Uterus (tissue), 4 donors: ENCODE results near the gene MED26. TPM values are rescaled to one million over a fixed set of nuclear protein-coding genes. Genes with fewer than 3 reads are reported as not detected.

Experiments used
- DNase-seq, 2 donors: peaks; one replicate each; pipeline ENCODE4 v3.0.0-alpha.2; 2019 to 2020
- H3K27ac ChIP-seq, 2 donors: fragments of 200-600 bp; sonication (generic); 1 replicate in 1 of 2; 2 replicates in 1 of 2; pipeline ENCODE4 v1.5.1; 2016 to 2018
- H3K27me3 ChIP-seq, 2 donors: fragments of 200-600 bp; sonication (generic); one replicate each; pipeline ENCODE4 v1.5.1; 2018 to 2019; ENCODE audit warnings: control low read depth in 1 of 2
- H3K36me3 ChIP-seq, 2 donors: fragments of 200-600 bp; sonication (generic); one replicate each; pipeline ENCODE4 v1.5.1; 2019; ENCODE audit warnings: control low read depth in 1 of 2
- H3K4me1 ChIP-seq, 2 donors: fragments of 200-600 bp; sonication (generic); one replicate each; pipeline ENCODE4 v1.5.1; 2018 to 2019; ENCODE audit warnings: control low read depth in 1 of 2
- H3K4me3 ChIP-seq, 2 donors: fragments of 200-600 bp; sonication (generic); 1 replicate in 1 of 2; 2 replicates in 1 of 2; pipeline ENCODE4 v1.5.1; 2018 to 2019; ENCODE audit warnings: mild to moderate bottlenecking in 1 of 2
- H3K9me3 ChIP-seq, 2 donors: fragments of 200-600 bp; sonication (generic); one replicate each; pipeline ENCODE4 v1.5.1; 2019; ENCODE audit warnings: control low read depth in 1 of 2
- CTCF ChIP-seq, 4 experiments: fragments of 200-600 bp in 2 of 4; fragments of 450-650 bp in 2 of 4; sonication (generic) in 2 of 4; IDR thresholded peaks; one replicate each; pipeline ENCODE4 v1.5.1; 2016 to 2019; ENCODE audit warnings: antibody characterized with exemption in 4 of 4, mild to moderate bottlenecking in 2 of 4, moderate library complexity in 1 of 4
- POLR2A ChIP-seq, 2 donors: fragments of 450-650 bp; IDR thresholded peaks; one replicate each; pipeline ENCODE4 v1.6.1; 2016; ENCODE audit warnings: antibody characterized with exemption in 2 of 2, mild to moderate bottlenecking in 1 of 2, moderate library complexity in 1 of 2
- intact Hi-C: fragments of 100-400 bp; cut with DNase I; formaldehyde crosslinking; loops from one replicate; pipeline ENCODE4 v1.15.1; 2023; ENCODE audit warnings: low total_unique reads
- total RNA-seq, 4 donors: library from RNA; depleted of rRNA in 3 of 4; stranded (reverse); fragments of >200 nt in 3 of 4; gene quantifications; one replicate each; pipeline versions ENCODE4 v1.1.0 to v1.2.4, GENCODE V29; 2014 to 2023
- donor health status: DM: yes; HTN: yes; CAD: no.

The MED26 gene
- total RNA-seq, 4 donors from 2014 or later: 1.5 to 13.5 (median 3.6) TPM

- Histone ChIP-seq H3K4me3 (no peak overlapping the region), H3K9me3 (no peaks in the 10 kb centered on the region), H3K4me1 (peaks cover 0 to 19% of the 10 kb centered on the region in 2 donors), H3K27ac (no peak overlapping the region), H3K27me3 (no peaks in the 10 kb centered on the region), H3K36me3 (no peaks in the 10 kb centered on the region)
- TF ChIP-seq CTCF (IDR thresholded peaks at IDR 0.05) (no peak), POLR2A (IDR thresholded peaks at IDR 0.05) (no peak)
- intact Hi-C loops: no loop called here
- DNase-seq: no peak
Observed at GRCh38 chr19:16623066-16623465, 4.9 kb downstream of the MED26 start.

- TF ChIP-seq CTCF (IDR thresholded peaks at IDR 0.05) (no peak), POLR2A (IDR thresholded peaks at IDR 0.05) (no peak)
- Histone ChIP-seq H3K27ac (no peak overlapping the region), H3K27me3 (no peaks in the 10 kb centered on the region), H3K9me3 (no peaks in the 10 kb centered on the region), H3K36me3 (no peaks in the 10 kb centered on the region), H3K4me3 (no peak overlapping the region), H3K4me1 (peaks cover 0 to 19% of the 10 kb centered on the region in 2 donors)
- intact Hi-C loops: no loop called here
- DNase-seq: no peak
Observed at GRCh38 chr19:16621165-16621800, 6.7 kb downstream of the MED26 start.

GRCh38 chr19:16620584-16620983 is 7.4 kb downstream of the MED26 start:
- peaks cover 0 to 19% of the 10 kb centered on the region in 2 donors for H3K4me1 ChIP-seq
- no peak for DNase-seq
- H3K27me3 ChIP-seq: no peaks in the 10 kb centered on the region
- H3K4me3 ChIP-seq: no peak overlapping the region
- intact Hi-C loops: no loop called here
- TF ChIP-seq CTCF (IDR thresholded peaks at IDR 0.05) (no peak), POLR2A (IDR thresholded peaks at IDR 0.05) (no peak)
- no peak overlapping the region for H3K27ac ChIP-seq
- no peaks in the 10 kb centered on the region for H3K36me3 ChIP-seq
- H3K9me3 ChIP-seq: no peaks in the 10 kb centered on the region

- TF ChIP-seq CTCF (IDR thresholded peaks at IDR 0.05): no peak
- no peak for TF ChIP-seq POLR2A (IDR thresholded peaks at IDR 0.05)
- Histone ChIP-seq H3K27me3 (no peaks in the 10 kb centered on the region), H3K4me3 (no peak overlapping the region), H3K27ac (no peak overlapping the region), H3K36me3 (no peaks in the 10 kb centered on the region), H3K9me3 (no peaks in the 10 kb centered on the region), H3K4me1 (peaks cover 0 to 20% of the 10 kb centered on the region in 2 donors)
- intact Hi-C loops: no loop called here
- DNase-seq: no peak
Observed at GRCh38 chr19:16620018-16620417, 8.0 kb downstream of the MED26 start.

GRCh38 chr19:16619457-16619856 is 8.5 kb downstream of the MED26 start:
- Histone ChIP-seq H3K4me3 (no peak overlapping the region), H3K27me3 (no peaks in the 10 kb centered on the region), H3K4me1 (peaks cover 0 to 24% of the 10 kb centered on the region in 2 donors), H3K36me3 (no peaks in the 10 kb centered on the region), H3K9me3 (no peaks in the 10 kb centered on the region), H3K27ac (no peak overlapping the region)
- no peak for TF ChIP-seq POLR2A (IDR thresholded peaks at IDR 0.05)
- no peak for TF ChIP-seq CTCF (IDR thresholded peaks at IDR 0.05)
- DNase-seq: no peak
- intact Hi-C loops: no loop called here
